Gastrocnemius medialis (tissue), 4 donors: ENCODE results near the gene OR6A2.

Source experiments
- POLR2A ChIP-seq, 2 donors: fragments of 450-650 bp; IDR thresholded peaks; one replicate each; pipeline ENCODE4 v1.6.1; 2017; ENCODE audit warnings: antibody characterized with exemption in 2 of 2, mild to moderate bottlenecking in 2 of 2, moderate library complexity in 2 of 2
- TF ChIP-seq, protein P1 (sequence below), 5 experiments: fragments of 450-650 bp in 3 of 5; fragments of 200-600 bp in 2 of 5; sonication (generic) in 2 of 5; IDR thresholded peaks in 4 of 5; conservative IDR thresholded peaks in 1 of 5; 1 replicate in 4 of 5; 2 replicates in 1 of 5; pipeline ENCODE4 v1.5.1; 2016 to 2019; ENCODE audit warnings: antibody characterized with exemption in 5 of 5, mild to moderate bottlenecking in 3 of 5, moderate library complexity in 3 of 5

DNA sequence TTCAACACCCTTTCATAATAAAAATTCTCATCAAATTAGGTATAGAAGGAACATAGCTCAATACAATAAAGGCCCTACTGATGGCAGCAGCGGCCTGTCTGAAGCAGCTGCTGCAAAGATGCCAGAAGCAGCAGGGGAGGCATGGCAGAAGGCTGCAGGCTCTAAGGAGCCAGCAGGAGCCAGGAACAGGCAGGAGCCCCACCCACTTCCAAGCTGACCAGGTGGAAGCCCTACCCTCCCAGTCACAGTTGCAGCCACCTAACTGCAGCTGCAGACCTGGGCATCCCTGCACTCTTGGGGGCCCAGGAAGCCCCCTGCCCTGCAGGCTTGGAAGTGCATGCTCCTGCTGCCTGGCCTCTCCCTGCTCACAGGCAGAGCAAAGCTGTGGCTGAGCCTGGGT is 18.2 kb upstream of the OR6A2 start:
- TF ChIP-seq, protein P1, sequence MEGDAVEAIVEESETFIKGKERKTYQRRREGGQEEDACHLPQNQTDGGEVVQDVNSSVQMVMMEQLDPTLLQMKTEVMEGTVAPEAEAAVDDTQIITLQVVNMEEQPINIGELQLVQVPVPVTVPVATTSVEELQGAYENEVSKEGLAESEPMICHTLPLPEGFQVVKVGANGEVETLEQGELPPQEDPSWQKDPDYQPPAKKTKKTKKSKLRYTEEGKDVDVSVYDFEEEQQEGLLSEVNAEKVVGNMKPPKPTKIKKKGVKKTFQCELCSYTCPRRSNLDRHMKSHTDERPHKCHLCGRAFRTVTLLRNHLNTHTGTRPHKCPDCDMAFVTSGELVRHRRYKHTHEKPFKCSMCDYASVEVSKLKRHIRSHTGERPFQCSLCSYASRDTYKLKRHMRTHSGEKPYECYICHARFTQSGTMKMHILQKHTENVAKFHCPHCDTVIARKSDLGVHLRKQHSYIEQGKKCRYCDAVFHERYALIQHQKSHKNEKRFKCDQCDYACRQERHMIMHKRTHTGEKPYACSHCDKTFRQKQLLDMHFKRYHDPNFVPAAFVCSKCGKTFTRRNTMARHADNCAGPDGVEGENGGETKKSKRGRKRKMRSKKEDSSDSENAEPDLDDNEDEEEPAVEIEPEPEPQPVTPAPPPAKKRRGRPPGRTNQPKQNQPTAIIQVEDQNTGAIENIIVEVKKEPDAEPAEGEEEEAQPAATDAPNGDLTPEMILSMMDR (IDR thresholded peaks at IDR 0.05 in 4 of 5, conservative IDR thresholded peaks at IDR 0.05 in 1 of 5) = no peak
- no peak for TF ChIP-seq POLR2A (IDR thresholded peaks at IDR 0.05)
